ENCODE measurements around the gene C1orf198.

Gene C1orf198

GRCh38 chr1:230892018-230892491 is 23.7 kb upstream of the C1orf198 start:
- DNase-seq: no peak
- no peak for ATAC-seq

- ATAC-seq (no peak), DNase-seq (no peak)
Measured at GRCh38 chr1:230891413-230891812, 23.1 kb upstream of the C1orf198 start.

- no peak for ATAC-seq
- DNase-seq: no peak
Measured at GRCh38 chr1:230884646-230885045, 16.3 kb upstream of the C1orf198 start.

GRCh38 chr1:230883967-230884366 is 15.6 kb upstream of the C1orf198 start:
- ATAC-seq (no peak), DNase-seq (no peak)

GRCh38 chr1:230879778-230880177 is 11.5 kb upstream of the C1orf198 start:
- no peak for ATAC-seq
- no peak for DNase-seq

- no peak for ATAC-seq
- DNase-seq: no peak
Measured at GRCh38 chr1:230878591-230878990, 10.3 kb upstream of the C1orf198 start.

GRCh38 chr1:230877924-230878590 is 9.7 kb upstream of the C1orf198 start:
- ATAC-seq (no peak), DNase-seq (no peak)

- ATAC-seq (no peak), DNase-seq (no peak)
Measured at GRCh38 chr1:230877146-230877923, 9.0 kb upstream of the C1orf198 start.

- ATAC-seq: no peak
- DNase-seq: no peak
Measured at GRCh38 chr1:230876660-230877059, 8.3 kb upstream of the C1orf198 start.

GRCh38 chr1:230875370-230875769 is 7.0 kb upstream of the C1orf198 start:
- DNase-seq (no peak), ATAC-seq (no peak)

- DNase-seq (no peak), ATAC-seq (no peak)
Measured at GRCh38 chr1:230870916-230871315, 2.6 kb upstream of the C1orf198 start.

GRCh38 chr1:230869500-230869899 is 1.2 kb upstream of the C1orf198 start:
- DNase-seq: no peak

GRCh38 chr1:230868736-230869385 is 540 bp upstream of the C1orf198 start:
- DNase-seq (no peak), ATAC-seq (peak; percentile 42)

More at GRCh38 chr1:230869500-230869899, 1.2 kb upstream of the C1orf198 start:
- ATAC-seq: no peak

GRCh38 chr1:230867101-230867902 is 1.0 kb downstream of the C1orf198 start:
- DNase-seq (no peak), ATAC-seq (no peak)

GRCh38 chr1:230866171-230867070 is 1.9 kb downstream of the C1orf198 start:
- DNase-seq: no peak
- ATAC-seq: no peak

GRCh38 chr1:230865062-230865817 is 3.1 kb downstream of the C1orf198 start:
- no peak for DNase-seq
- ATAC-seq: no peak

- DNase-seq: no peak
- no peak for ATAC-seq
Measured at GRCh38 chr1:230864441-230864840, 3.9 kb downstream of the C1orf198 start.

GRCh38 chr1:230863449-230863848 is 4.9 kb downstream of the C1orf198 start:
- ATAC-seq: no peak
- no peak for DNase-seq

- DNase-seq (no peak), ATAC-seq (no peak)
Measured at GRCh38 chr1:230861970-230862595, 6.2 kb downstream of the C1orf198 start.

- no peak for DNase-seq
- no peak for ATAC-seq
Measured at GRCh38 chr1:230861489-230861888, 6.8 kb downstream of the C1orf198 start.

Measured in stimulated activated naive CD8-positive, alpha-beta T cell treated with anti-CD3 and anti-CD28 coated beads, Interleukin-15, Interleukin-2, amounts not matched to agents 100 U/mL and 50 U/mL, for 24 hours (primary cell).